ENCODE measurements around the gene PRMT1.
"Not testable (repeated sequence)": the region's sequence is repeated elsewhere in the genome, so short reads cannot be mapped to it uniquely, and the experiment has no call there.

Gene PRMT1

DNA sequence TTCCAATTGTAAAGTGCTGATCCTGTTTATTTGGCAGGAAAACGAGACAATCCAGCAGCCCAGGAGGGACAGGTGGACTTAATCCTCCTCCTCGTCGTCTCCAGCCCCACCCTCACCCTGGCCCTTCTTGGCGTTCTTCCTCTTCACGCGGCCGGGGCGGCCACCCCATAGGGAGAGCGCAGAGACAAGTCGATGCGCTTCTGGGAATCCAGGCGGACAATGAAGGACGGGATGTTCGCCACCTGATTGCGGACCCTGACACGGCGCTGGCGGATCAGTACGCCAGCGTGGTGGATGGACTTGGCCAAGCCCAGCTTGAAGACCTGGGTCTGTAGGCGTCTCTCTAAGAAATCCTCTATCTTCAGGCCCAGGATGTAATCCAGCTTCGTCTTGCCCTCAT lies 42.3 kb downstream of the PRMT1 start:
- DNase-seq (ENCODE audit: low spot score): not testable (repeated sequence)

DNA sequence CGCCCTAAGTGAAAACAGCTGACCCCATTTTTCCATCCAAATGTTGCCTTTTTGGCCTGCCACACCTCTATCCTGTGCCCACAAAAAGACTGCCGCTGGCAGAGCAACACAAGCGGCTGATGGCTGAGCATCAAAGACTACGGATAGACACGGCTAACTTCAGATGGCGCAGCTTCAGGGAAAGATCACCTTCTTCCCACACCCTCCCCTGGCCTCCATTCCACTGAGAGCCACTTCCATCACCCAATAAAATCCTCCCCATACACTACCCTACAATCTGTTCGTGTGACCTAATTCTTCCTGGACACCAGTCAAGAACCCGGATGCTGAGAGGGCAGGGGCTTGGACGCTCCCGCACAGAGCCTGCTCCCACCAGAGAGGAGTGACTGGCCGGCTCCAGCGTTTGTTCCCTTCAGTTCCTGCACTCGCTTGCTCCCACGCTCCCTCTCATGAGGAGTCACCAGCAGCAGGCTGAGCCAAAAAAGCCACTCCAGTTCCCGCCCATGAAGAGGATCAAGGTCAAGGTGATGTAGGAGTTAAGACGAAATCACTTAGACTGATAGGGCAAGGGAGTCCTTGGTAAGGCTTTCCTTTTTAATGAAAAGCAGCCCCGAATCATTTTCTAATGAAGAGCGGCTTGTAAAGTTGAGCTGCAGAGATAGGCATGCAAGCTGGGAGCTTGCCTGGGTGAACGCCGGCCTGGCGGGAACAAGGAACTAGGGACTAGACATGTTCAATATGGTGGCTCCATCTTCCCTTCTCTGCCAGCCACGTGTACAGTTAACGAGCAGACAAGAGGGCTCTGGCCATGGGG lies 50.4 kb downstream of the PRMT1 start:
- no peak for DNase-seq (ENCODE audit: low spot score)

DNA sequence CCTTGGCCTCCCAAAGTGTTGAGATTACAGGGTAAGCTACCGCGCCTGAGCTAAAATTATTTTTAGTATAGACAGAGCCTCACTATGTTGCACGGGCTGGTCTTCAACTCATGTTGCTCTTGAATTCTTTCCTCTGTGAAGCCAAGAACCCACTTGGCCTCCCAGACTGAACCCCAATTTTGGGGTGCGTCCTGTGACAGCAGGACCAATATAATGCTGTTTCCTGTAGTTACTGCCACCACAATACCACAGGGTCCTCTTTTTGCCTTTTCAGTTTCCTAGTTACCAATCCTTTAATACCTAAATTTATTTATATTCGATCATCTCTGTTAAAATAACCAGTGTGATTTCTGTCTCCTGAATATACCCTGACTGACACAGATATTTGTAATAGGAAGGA lies 53.1 kb downstream of the PRMT1 start:
- no peak for DNase-seq (ENCODE audit: low spot score)

All from putamen (tissue), 1 donor.